ENCODE data around the gene SMPD1. TPM values are rescaled to one million over a fixed set of nuclear protein-coding genes. Genes with fewer than 3 reads are reported as not detected.

SMPD1 gene
- total and polyA plus RNA-seq, 9 of the 15 experiments (the other 6 are each of a cell fraction or from before 2014, with no cell fraction given) = 0.90 to 9.9 (median 5.2) TPM

DNA sequence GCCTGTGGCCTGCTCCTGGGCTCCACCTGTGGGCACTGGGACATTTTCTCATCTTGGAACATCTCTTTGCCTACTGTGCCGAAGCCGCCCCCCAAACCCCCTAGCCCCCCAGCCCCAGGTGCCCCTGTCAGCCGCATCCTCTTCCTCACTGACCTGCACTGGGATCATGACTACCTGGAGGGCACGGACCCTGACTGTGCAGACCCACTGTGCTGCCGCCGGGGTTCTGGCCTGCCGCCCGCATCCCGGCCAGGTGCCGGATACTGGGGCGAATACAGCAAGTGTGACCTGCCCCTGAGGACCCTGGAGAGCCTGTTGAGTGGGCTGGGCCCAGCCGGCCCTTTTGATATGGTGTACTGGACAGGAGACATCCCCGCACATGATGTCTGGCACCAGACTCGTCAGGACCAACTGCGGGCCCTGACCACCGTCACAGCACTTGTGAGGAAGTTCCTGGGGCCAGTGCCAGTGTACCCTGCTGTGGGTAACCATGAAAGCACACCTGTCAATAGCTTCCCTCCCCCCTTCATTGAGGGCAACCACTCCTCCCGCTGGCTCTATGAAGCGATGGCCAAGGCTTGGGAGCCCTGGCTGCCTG, 1.4 kb downstream of the SMPD1 start:
- ChIA-PET POLR2A (interaction anchor here (0.6 to 1.1 kb wide), 2 partner anchors 8 to 589 kb away, joined by 3 to 4 read pairs; no protein-coding TSS in a partner anchor), CTCF (ENCODE audit: low intra/inter-chr PET ratio) (no interaction called here)
- Histone ChIP-seq H3K36me3 (ENCODE audit: control insufficient read depth, insufficient read depth, low read length) (no peaks in the 10 kb centered on the region), H3K4me3 (no peak overlapping the region), H3K9ac (ENCODE audit: insufficient read depth in 1 of 2, low read depth in 2 of 2, low read length in 2 of 2) (peak overlapping the region in 1 of 2 experiments; percentile 95; a peak in 2 of 4 replicates), H3K27me3 (ENCODE audit: control insufficient read depth in 2 of 2, insufficient read depth in 2 of 2, low read length in 2 of 2) (no peaks in the 10 kb centered on the region), H3K4me2 (ENCODE audit: insufficient read depth, low read length) (no peak overlapping the region), H3K4me1 (replicated peaks in 1 of 2; ENCODE audit: control insufficient read depth in 2 of 2, insufficient read depth in 2 of 2, low read length in 2 of 2) (peaks cover 22 to 32% of the 10 kb centered on the region in 2 experiments), H3K79me2 (ENCODE audit: control insufficient read depth, insufficient read depth, low read length) (0 out of 3 replicates have a peak, but pooled peaks cover 7% of the 10 kb centered on the region), H3K27ac (ENCODE audit: extremely low read depth, low read depth, low read length) (no peak overlapping the region), H4K20me1 (replicated peaks; ENCODE audit: control insufficient read depth, insufficient read depth, low read length) (no peaks in the 10 kb centered on the region), H3K9me1 (ENCODE audit: control insufficient read depth, insufficient read depth, low read length) (no peaks in the 10 kb centered on the region), H2AFZ (ENCODE audit: low read depth, low read length) (no peak overlapping the region), H3K9me3 (replicated peaks; ENCODE audit: control insufficient read depth, insufficient read depth, low read depth, low read length) (no peaks in the 10 kb centered on the region)
- no peak for FAIRE-seq
- no peak for ATAC-seq
- intact Hi-C loops (cut with micrococcal nuclease) = no loop called here
- BruUV-seq (replicated peaks) = no TSS peak
- in situ Hi-C loops (cut with MboI) = no loop called here
- no peak for DNase-seq (ENCODE audit: extremely low read depth in 1 of 4, low spot score in 3 of 4)
- WGBS (ENCODE audit: insufficient coverage, low coverage, missing lambda C conversion rate) = 94% methylated on average over 16 of the region's 18 CpGs
- TF ChIP-seq RUNX1 (IDR thresholded peaks at IDR 0.05; ENCODE audit: low read depth) (no peak), SNIP1 (IDR thresholded peaks at IDR 0.05; ENCODE audit: low read depth) (no peak), MEF2D (tag; conservative IDR thresholded peaks at IDR 0.05; ENCODE audit: low read depth) (no peak), HNRNPUL1 (IDR thresholded peaks at IDR 0.05; ENCODE audit: low read length) (no peak)
- TF ChIP-seq, protein P1, sequence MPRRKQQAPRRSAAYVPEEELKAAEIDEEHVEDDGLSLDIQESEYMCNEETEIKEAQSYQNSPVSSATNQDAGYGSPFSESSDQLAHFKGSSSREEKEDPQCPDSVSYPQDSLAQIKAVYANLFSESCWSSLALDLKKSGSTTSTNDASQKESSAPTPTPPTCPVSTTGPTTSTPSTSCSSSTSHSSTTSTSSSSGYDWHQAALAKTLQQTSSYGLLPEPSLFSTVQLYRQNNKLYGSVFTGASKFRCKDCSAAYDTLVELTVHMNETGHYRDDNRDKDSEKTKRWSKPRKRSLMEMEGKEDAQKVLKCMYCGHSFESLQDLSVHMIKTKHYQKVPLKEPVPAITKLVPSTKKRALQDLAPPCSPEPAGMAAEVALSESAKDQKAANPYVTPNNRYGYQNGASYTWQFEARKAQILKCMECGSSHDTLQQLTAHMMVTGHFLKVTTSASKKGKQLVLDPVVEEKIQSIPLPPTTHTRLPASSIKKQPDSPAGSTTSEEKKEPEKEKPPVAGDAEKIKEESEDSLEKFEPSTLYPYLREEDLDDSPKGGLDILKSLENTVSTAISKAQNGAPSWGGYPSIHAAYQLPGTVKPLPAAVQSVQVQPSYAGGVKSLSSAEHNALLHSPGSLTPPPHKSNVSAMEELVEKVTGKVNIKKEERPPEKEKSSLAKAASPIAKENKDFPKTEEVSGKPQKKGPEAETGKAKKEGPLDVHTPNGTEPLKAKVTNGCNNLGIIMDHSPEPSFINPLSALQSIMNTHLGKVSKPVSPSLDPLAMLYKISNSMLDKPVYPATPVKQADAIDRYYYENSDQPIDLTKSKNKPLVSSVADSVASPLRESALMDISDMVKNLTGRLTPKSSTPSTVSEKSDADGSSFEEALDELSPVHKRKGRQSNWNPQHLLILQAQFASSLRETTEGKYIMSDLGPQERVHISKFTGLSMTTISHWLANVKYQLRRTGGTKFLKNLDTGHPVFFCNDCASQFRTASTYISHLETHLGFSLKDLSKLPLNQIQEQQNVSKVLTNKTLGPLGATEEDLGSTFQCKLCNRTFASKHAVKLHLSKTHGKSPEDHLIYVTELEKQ (CRISPR knock-in tag; IDR thresholded peaks at IDR 0.05) = no peak
- TF ChIP-seq, protein P2, sequence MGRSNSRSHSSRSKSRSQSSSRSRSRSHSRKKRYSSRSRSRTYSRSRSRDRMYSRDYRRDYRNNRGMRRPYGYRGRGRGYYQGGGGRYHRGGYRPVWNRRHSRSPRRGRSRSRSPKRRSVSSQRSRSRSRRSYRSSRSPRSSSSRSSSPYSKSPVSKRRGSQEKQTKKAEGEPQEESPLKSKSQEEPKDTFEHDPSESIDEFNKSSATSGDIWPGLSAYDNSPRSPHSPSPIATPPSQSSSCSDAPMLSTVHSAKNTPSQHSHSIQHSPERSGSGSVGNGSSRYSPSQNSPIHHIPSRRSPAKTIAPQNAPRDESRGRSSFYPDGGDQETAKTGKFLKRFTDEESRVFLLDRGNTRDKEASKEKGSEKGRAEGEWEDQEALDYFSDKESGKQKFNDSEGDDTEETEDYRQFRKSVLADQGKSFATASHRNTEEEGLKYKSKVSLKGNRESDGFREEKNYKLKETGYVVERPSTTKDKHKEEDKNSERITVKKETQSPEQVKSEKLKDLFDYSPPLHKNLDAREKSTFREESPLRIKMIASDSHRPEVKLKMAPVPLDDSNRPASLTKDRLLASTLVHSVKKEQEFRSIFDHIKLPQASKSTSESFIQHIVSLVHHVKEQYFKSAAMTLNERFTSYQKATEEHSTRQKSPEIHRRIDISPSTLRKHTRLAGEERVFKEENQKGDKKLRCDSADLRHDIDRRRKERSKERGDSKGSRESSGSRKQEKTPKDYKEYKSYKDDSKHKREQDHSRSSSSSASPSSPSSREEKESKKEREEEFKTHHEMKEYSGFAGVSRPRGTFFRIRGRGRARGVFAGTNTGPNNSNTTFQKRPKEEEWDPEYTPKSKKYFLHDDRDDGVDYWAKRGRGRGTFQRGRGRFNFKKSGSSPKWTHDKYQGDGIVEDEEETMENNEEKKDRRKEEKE (IDR thresholded peaks at IDR 0.05; ENCODE audit: borderline replicate concordance in 1 of 2, control insufficient read depth in 1 of 2, low read depth in 2 of 2, low read length in 1 of 2) = no peak

All from K562 (cell line).